VCaP (cell line): ENCODE measurements around the gene TBX4.
"Not testable (repeated sequence)": the region's sequence is repeated elsewhere in the genome, so short reads cannot be mapped to it uniquely, and the experiment has no call there.

Experiments
- H3K27ac ChIP-seq: fragments of 450-650 bp; 2 replicates; pipeline ENCODE4 v1.5.1; 2017
- TF ChIP-seq, protein P1 (sequence below): fragments of 450-650 bp; conservative IDR thresholded peaks from 2 replicates; pipeline ENCODE4 v1.5.1; 2017; ENCODE audit warnings: mild to moderate bottlenecking, moderate library complexity

Gene TBX4

GRCh38 chr17:61440697-61441096 is 11.5 kb upstream of the TBX4 start:
- TF ChIP-seq, protein P1, sequence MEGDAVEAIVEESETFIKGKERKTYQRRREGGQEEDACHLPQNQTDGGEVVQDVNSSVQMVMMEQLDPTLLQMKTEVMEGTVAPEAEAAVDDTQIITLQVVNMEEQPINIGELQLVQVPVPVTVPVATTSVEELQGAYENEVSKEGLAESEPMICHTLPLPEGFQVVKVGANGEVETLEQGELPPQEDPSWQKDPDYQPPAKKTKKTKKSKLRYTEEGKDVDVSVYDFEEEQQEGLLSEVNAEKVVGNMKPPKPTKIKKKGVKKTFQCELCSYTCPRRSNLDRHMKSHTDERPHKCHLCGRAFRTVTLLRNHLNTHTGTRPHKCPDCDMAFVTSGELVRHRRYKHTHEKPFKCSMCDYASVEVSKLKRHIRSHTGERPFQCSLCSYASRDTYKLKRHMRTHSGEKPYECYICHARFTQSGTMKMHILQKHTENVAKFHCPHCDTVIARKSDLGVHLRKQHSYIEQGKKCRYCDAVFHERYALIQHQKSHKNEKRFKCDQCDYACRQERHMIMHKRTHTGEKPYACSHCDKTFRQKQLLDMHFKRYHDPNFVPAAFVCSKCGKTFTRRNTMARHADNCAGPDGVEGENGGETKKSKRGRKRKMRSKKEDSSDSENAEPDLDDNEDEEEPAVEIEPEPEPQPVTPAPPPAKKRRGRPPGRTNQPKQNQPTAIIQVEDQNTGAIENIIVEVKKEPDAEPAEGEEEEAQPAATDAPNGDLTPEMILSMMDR, result no peak
- H3K27ac ChIP-seq, result no peak overlapping the region

GRCh38 chr17:61441507-61441906 is 10.7 kb upstream of the TBX4 start:
- H3K27ac ChIP-seq, result not testable (repeated sequence)

DNA sequence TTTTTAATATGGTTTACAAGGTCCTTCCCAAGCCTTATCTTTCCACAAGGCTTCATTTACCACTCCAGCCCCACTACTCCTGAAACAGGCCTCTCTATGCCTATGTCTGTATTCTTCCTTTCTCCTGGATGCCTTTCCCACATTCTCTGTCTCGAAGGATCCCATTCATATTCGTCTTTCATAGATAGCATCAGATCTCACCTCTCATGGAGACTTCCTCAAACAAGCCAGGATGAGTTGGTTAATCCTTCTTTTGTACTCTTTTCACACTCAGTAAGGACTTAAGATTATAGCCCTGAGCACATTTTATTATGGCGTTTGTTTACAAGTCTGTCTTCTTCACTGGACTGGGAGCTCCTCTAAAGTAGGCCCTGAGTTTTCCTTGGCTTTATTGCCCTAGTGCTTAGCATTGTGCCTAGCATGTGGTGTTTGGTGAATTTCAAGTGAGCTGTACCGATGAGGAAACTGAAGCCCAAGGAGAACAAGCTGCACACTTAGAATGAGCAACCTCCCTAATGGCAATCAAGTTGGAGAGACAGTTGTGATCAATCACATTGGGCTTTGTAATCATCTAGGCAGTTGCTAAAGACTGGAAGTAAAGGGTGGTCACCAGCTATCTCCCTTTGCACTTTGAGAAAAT is 10.0 kb upstream of the TBX4 start:
- no peak overlapping the region for H3K27ac ChIP-seq
- TF ChIP-seq, protein P1, result no peak

DNA sequence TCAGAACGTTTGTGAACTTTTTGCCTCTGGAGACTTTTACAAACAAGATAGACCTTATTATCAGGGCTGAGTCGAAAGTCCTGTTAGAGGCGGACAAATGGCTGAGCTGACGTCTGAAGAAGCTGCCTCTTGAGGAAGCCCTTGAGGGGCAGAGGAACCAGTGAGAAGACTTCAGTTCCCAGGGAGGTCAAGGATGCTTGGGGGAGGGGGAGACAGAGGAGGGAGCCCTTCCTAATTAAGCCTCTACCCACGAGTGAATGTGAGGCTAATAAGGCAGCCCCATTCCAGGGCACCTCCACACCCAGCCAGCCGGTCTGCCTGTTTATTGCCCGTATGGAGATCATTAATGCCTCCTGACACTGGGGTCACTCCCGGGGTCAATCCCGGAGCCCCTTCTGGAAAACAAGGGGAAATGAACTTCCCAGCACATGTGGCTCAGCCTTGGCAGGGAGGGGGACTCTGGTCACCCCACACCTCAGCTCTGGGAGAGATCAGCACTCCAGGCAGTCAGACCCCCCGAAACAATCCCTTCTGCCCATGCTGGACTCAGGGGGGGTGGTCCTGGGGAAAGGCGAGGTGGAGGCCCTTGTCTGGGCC is 9.2 kb upstream of the TBX4 start:
- TF ChIP-seq, protein P1, result no peak
- H3K27ac ChIP-seq, result no peak overlapping the region

DNA sequence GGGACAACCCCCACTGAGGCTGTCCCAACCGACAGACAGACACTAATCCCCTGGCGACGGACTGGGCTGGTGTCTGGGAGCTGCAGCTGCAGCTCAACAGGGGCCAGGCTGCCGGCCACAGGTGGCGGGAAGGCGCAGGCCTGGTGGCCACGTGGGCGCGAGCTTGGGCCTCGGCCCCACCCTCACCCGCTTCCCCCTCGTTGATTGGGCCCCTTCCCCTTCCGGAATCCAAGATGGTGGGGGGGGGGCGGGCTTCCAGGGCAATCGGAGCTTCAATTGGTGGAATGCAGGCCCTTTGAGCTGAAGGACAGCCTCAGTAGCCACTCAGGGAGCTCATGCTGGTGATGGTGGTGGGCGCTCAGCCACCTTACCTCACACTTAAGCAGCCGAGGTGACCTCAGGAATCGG is 8.7 kb upstream of the TBX4 start:
- TF ChIP-seq, protein P1, result no peak

DNA sequence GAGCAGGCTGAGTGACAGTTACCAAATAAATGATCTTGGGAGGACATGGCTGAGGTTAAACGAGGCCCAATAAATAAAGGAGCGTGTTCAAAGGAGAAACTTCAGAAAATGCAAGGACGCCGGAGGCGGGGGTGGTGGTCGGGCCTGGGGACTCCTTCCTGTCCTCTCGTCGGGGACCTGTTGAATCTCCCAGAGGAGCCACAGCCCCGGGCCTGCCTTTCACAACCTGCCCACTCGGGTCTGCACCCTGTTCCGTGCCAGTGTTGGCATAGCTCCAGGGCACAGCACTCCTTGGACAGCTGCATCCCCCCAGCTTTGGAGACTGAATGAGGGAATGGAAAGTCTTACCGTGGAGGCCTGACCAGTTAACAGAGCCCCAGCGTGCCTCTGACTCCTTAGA is 8.1 kb upstream of the TBX4 start:
- no peak overlapping the region for H3K27ac ChIP-seq
- TF ChIP-seq, protein P1, result no peak

More for the DNA sequence above, 8.7 kb upstream of the TBX4 start:
- no peak overlapping the region for H3K27ac ChIP-seq

- H3K27ac ChIP-seq, result no peak overlapping the region
- TF ChIP-seq, protein P1, result no peak
Observed at GRCh38 chr17:61444831-61445230, 7.4 kb upstream of the TBX4 start.

GRCh38 chr17:61447358-61447757 is 4.9 kb upstream of the TBX4 start:
- H3K27ac ChIP-seq, result no peak overlapping the region
- TF ChIP-seq, protein P1, result no peak
